Activated T-helper 2 cell treated with anti-CD3 and anti-CD28 coated beads, Interferon-gamma antibody, Interleukin-2, Interleukin-4, amounts not matched to agents 10 μg/mL and 5 μg/mL and 100 μg/mL, durations not matched to agents 14 hours and 24 hours and 36 hours (primary cell): ENCODE data around the gene STYXL1. TPM values are rescaled to one million over a fixed set of nuclear protein-coding genes. Genes with fewer than 3 reads are reported as not detected.

ENCODE experiments used
- DNase-seq: peaks from one replicate; pipeline ENCODE4 v3.0.0; 2021; ENCODE audit warnings: low spot score
- H3K27ac Mint-ChIP-seq: one replicate; pipeline ENCODE4 v1.8.0; 2021; ENCODE audit warnings: mixed read lengths
- H3K27me3 Mint-ChIP-seq: one replicate; pipeline ENCODE4 v1.8.0; 2021; ENCODE audit warnings: low read depth, mixed read lengths
- H3K36me3 Mint-ChIP-seq: one replicate; pipeline ENCODE4 v1.8.0; 2021; ENCODE audit warnings: low read depth, mixed read lengths
- H3K4me1 Mint-ChIP-seq: one replicate; pipeline ENCODE4 v1.8.0; 2021; ENCODE audit warnings: low read depth, mixed read lengths
- H3K4me3 Mint-ChIP-seq: one replicate; pipeline ENCODE4 v1.8.0; 2021; ENCODE audit warnings: low read depth, mild to moderate bottlenecking, moderate library complexity, mixed read lengths
- H3K9me3 Mint-ChIP-seq: one replicate; pipeline ENCODE4 v1.8.0; 2021; ENCODE audit warnings: mixed read lengths
- intact Hi-C: fragments of 100-400 bp; cut with micrococcal nuclease; formaldehyde crosslinking; loops from one replicate; pipeline ENCODE4 v1.15.1; 2023
- total RNA-seq: library from RNA; stranded (reverse); gene quantifications from 2 replicates; pipeline ENCODE4 v1.2.3, GENCODE V29; 2022

The STYXL1 gene
- total RNA-seq, 1 donor from 2014 or later: 36.1 TPM

DNA sequence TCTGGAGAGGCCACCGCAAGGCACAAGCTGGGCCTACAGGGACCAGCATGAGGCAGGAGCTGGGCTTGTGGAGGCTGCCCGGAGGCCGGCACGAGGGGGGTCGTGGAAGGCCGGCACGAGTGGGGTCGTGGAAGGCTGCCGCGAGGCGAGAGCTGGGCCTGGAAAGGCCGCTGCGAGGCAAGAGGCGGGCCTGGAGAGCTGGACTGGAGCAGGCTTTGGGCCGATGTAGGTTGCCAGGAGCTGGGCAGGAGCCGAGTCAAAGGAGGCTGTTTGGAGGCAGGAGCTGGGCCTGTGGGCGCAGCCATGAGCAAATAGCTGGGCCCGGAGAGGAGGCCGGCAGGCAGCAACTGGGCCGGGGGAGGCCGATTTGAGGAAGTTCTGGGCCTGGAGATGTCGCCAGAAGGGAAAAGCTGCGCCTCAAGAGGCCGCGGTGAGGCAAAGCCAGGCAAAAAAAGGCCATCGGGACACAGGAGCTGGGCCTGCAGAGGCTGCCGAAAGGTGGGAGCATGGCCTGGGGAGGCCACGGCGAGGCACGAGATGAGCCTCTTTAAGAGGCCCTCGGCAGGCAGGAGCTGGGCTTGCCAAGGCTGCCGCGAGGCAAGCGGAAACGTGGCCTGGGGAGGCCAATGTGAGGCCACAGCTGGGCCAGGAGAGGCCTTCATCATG is 26.6 kb upstream of the STYXL1 start:
- intact Hi-C loops: no loop called here
- no peak for DNase-seq
- Mint-ChIP-seq H3K27ac (no peak overlapping the region), H3K36me3 (no peaks in the 10 kb centered on the region), H3K9me3 (no peaks in the 10 kb centered on the region), H3K4me3 (no peak overlapping the region), H3K4me1 (peaks cover 19% of the 10 kb centered on the region), H3K27me3 (no peaks in the 10 kb centered on the region)

DNA sequence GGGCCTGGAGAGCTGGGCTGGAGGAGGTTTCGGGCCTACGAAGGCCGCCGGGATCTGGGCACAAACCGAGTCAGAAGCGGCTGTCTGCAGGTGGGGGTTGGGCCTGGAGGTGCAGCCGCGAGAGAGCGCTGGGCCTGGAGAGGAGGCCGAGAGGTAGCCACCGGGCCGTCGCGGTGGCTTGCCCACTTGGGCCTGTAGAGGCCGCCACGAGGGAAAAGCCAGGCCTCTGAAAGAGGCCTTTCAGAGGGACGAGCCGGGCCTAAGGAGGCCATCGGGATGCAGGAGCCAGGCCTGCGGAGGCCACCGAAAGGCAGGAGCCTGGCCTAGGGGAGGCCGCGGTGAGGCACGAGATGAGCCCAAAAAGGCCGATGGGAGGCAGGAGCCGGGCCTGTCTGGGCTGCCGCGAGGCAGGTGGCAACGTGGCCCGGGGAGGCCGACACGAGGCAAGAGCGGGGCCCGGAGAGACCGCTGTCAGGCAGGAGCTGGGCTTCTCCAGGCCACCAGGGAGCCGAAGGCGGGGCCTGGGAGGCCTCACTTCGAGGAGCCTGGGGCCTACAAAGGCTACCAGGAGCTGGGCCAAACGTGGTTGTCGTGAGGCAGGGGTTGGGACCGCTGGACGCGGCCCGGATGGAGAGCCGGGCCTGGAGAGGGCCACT is 25.7 kb upstream of the STYXL1 start:
- Mint-ChIP-seq H3K27me3 (no peaks in the 10 kb centered on the region), H3K9me3 (no peaks in the 10 kb centered on the region), H3K4me3 (no peak overlapping the region), H3K36me3 (no peaks in the 10 kb centered on the region), H3K4me1 (peaks cover 19% of the 10 kb centered on the region), H3K27ac (no peak overlapping the region)
- no peak for DNase-seq
- intact Hi-C loops: no loop called here

DNA sequence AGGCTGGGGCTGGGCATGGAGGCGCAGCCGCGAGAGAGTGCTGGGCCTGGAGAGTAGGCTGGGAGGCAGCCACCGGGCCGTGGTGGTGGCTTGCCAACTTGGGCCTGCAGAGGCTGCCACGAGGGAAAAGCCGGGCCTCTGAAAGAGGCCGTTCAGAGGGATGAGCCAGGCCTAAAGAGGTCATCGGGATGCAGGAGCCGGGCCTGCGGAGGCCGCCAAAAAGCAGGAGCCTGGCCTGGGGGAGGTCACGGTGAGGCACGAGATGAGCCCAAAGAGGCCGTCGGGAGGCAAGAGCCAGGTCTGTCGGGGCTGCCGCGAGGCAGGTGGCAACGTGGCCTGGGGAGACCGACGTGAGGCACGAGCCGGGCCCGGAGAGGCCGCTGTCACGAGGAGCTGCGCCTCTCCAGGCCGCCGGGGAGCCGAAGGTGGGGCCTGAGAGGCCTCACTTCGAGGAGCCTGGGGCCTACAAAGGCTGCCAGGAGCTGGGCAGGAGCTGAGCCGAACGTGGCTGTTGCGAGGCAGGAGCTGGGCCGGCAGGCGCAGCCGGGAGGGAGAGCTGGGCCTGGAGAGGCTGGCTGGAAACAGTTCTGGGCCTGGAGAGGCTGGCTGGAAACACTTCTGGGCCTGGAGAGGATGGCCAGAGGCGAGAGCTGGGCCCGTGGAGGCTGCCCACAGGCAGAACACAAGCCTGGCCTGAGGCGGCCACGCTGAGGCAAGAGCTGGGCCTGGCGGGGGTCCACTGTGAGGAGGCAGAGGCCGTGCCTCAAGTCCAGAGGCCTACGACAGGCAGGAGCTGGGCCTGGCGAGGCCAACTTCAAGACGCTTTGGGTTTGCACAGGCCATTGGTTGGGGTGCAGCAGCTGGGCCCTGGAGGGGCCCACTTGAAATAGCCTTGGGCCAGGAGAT is 24.7 kb upstream of the STYXL1 start:
- no peak overlapping the region for H3K4me3 Mint-ChIP-seq
- DNase-seq: no peak
- no peaks in the 10 kb centered on the region for H3K36me3 Mint-ChIP-seq
- no peak overlapping the region for H3K27ac Mint-ChIP-seq
- no peaks in the 10 kb centered on the region for H3K9me3 Mint-ChIP-seq
- intact Hi-C loops: no loop called here
- H3K27me3 Mint-ChIP-seq: no peaks in the 10 kb centered on the region
- H3K4me1 Mint-ChIP-seq: peaks cover 14% of the 10 kb centered on the region

DNA sequence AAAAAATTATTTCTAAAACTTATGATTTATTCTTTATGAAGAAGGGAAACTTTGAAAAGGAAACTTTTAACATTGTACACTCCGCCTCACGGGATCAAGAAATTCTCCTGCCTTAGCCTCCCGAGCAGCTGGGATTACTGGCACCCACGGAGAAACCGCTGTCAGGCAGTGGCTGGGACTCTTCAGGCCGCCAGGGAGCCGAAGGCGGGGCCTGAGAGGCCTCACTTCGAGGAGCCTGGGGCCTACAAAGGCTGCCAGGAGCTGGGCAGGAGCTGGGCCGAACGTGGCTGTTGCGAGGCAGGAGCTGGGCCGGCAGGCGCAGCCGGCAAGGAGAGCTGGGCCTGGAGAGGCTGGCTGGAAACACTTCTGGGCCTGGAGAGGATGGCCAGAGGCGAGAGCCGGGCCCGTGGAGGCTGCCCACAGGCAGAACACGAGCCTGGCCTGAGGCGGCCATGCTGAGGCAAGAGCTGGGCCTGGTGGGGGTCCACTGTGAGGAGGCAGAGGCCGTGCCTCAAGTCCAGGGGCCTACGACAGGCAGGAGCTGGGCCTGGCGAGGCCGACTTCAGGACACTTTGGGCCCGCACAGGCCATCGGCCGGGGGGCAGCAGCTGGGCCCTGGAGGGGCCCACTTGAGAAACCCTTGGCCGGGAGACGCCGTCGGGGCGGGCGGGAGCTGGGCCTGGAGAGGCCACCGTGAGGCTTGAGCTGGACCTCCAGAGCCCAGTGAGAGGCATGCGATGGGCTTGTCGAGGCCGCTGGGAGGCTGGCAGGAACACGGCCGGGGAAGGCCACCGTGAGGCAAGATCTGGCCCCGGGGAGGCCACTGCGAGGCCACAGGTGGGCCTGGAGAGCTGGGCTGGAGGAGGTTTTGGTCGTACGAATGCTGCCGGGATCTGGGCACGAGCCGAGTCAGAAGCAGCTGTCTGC is 23.8 kb upstream of the STYXL1 start:
- Mint-ChIP-seq H3K9me3 (no peaks in the 10 kb centered on the region), H3K27me3 (no peaks in the 10 kb centered on the region), H3K27ac (no peak overlapping the region), H3K36me3 (peaks cover 5% of the 10 kb centered on the region), H3K4me1 (peaks cover 7% of the 10 kb centered on the region), H3K4me3 (no peak overlapping the region)
- intact Hi-C loops: no loop called here
- DNase-seq: no peak

DNA sequence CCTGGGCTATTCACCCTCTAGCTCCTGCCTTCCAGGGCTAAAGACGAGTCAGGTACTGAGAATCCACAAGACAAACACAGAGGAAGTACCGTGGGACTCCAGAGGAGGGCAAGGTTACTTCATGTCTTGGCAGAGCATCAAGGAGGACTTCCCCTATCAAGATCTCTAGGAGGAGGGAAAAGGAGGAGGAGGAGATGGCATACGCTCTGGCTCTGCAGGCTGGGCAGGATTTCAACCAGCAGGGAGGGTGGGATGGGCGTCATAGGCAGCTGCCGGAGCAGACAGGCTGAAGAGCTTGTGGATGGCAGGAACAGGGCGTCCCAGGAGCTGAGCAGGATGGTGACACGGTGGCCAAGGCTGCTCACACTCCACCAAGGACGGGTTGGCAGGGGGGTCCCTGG is 21.4 kb upstream of the STYXL1 start:
- Mint-ChIP-seq H3K4me3 (no peak overlapping the region), H3K36me3 (peaks cover 27% of the 10 kb centered on the region), H3K4me1 (peaks cover 4% of the 10 kb centered on the region), H3K27ac (no peak overlapping the region), H3K9me3 (no peaks in the 10 kb centered on the region), H3K27me3 (no peaks in the 10 kb centered on the region)
- intact Hi-C loops: no loop called here
- DNase-seq: no peak

DNA sequence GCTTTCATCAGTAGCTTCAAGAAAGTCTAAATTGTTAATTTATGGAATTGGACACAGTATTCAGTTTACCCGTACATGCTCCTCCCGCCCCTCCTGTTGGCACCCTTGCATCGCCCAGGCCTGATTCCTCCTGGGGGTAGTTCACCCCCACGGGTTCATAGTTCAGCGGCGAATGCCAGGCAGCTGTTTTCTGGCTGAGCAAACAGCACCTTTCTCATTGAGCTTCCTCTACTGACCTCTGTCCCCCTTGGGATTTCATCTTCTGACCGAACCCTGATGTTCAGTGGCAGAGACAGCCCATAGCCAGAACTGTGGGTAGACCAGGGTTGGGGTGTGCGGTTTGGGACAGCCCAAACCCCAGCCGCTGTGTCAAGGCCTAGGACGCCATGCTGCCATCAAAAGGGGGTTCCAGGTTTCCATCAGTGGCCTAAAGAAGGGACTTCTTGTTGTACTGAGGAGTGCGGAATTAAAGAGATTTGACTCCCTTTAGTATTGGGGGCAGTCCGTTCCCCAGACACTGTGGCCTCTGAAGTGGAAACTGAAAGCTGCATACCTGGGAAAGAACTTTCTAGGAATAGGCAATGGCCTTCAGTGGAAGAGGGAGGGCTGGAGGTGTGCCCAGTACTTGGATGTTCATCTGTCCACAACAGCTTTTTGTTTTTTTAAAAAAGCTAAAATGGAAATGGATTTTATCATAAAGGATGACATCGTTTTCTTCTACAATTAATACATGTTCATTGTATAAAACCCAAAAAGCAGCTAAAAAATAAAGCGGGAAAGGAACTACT is 19.1 kb upstream of the STYXL1 start:
- no peaks in the 10 kb centered on the region for H3K9me3 Mint-ChIP-seq
- H3K27ac Mint-ChIP-seq: peak overlapping the region; percentile 40
- peaks cover 4% of the 10 kb centered on the region for H3K4me1 Mint-ChIP-seq
- DNase-seq: no peak
- intact Hi-C loops: no loop called here
- no peaks in the 10 kb centered on the region for H3K27me3 Mint-ChIP-seq
- H3K4me3 Mint-ChIP-seq: no peak overlapping the region
- peaks cover 49% of the 10 kb centered on the region for H3K36me3 Mint-ChIP-seq

DNA sequence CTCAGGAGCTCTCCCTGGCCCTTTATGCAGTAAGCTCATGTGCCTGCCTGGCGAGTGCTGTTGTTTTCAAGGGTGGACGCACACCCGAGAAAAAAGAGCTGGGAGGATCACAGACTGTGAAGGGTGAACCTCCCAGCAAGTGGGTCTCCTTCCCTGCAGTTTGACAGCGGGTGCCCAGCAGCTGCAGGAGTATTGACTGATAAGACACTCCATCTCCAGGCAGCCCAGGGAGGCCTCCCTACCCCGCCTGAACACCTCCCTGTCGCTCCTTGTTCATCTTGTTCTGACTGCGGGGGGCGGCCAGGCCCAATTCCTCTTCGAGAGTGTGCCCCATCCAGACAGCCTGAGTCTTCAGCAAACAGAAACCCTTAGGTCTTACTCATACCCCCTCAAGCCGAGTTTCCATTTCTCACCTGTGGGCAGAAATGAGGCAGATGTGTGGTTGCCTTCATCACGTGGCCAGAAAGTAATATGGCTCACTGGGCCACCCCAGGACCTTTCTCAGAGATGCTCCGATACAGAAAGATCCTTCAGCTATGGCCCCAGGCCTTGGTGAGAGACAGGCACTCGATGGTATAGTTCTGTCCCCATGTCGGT is 17.3 kb upstream of the STYXL1 start:
- H3K27ac Mint-ChIP-seq: no peak overlapping the region
- peaks cover 62% of the 10 kb centered on the region for H3K36me3 Mint-ChIP-seq
- no peaks in the 10 kb centered on the region for H3K9me3 Mint-ChIP-seq
- no peaks in the 10 kb centered on the region for H3K27me3 Mint-ChIP-seq
- intact Hi-C loops: no loop called here
- no peak for DNase-seq
- no peak overlapping the region for H3K4me3 Mint-ChIP-seq
- H3K4me1 Mint-ChIP-seq: peaks cover 4% of the 10 kb centered on the region

DNA sequence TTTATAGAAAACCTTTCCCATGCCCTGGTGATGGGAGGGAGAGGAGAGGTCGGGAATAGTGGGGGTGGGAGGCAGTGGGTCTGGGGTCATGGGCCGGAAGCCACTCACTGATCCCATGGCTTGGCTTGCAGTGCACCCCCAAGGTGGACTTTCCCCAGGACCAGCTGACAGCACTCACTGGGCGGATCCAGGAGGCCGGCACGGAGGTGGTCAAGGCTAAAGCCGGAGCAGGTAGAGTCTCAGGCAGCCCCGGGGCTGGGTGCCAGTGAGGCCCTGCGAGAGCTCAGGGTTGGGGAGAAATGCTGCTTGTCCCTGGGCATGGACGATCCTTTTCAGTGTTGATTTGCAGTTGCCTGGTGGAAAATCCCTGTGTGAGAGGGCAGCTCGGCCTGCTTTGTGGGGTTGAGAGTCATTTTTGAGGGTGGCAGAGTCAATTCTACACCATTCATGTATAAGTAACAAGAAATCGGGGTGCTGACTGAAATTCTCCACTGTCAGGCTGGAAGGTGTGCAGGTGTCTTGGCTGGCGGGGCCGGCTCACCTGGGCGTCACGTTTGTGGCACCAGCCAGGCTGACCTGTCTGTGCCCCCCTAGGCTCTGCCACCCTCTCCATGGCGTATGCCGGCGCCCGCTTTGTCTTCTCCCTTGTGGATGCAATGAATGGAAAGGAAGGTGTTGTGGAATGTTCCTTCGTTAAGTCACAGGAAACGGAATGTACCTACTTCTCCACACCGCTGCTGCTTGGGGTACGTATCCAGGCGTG is 16.6 kb upstream of the STYXL1 start:
- Mint-ChIP-seq H3K36me3 (peaks cover 69% of the 10 kb centered on the region), H3K4me1 (peaks cover 4% of the 10 kb centered on the region), H3K27ac (no peak overlapping the region), H3K27me3 (no peaks in the 10 kb centered on the region), H3K4me3 (no peak overlapping the region), H3K9me3 (no peaks in the 10 kb centered on the region)
- no peak for DNase-seq
- intact Hi-C loops: no loop called here

DNA sequence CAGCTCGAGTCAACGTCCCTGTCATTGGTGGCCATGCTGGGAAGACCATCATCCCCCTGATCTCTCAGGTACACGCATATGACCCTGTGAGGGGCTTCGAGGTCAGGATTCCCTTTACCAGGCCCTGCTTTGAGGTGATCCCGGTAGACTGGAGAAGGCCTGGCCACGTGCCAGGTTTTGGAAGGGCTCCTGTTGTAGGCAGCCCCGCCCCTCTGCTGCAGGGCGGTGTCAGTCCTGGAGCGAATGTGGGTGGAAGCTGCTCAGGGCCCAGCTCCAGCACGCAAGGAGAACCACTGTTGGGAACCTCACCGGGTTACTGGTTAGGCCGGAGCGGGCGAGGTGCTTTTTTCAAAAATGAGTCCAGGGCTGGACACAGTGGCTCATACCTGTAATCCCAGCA is 15.7 kb upstream of the STYXL1 start:
- intact Hi-C loops: no loop called here
- no peak overlapping the region for H3K27ac Mint-ChIP-seq
- no peak for DNase-seq
- no peaks in the 10 kb centered on the region for H3K27me3 Mint-ChIP-seq
- no peaks in the 10 kb centered on the region for H3K9me3 Mint-ChIP-seq
- peaks cover 77% of the 10 kb centered on the region for H3K36me3 Mint-ChIP-seq
- H3K4me3 Mint-ChIP-seq: no peak overlapping the region
- H3K4me1 Mint-ChIP-seq: peaks cover 4% of the 10 kb centered on the region

DNA sequence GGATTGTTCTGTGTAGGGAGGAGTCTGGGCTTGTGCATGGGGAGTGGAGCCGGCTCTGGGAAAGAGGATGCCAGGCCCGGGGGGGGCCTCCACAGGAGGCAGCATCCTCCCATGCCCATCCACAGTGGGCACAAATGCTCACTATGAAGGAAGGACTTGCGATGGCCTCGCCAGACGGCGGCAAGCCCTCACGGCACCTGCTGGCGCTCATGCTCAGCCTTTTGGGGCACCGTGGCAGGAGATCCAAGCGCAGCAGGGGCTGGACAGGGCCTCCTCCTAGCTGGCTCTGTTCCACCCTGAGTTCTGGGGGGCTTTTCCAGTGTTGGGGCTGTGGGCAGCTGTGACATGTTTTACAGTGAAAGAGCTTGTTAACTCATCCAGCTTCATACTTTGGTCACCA is 15.3 kb upstream of the STYXL1 start:
- intact Hi-C loops: no loop called here
- Mint-ChIP-seq H3K4me3 (no peak overlapping the region), H3K27ac (no peak overlapping the region), H3K9me3 (no peaks in the 10 kb centered on the region), H3K36me3 (peaks cover 82% of the 10 kb centered on the region), H3K4me1 (peaks cover 4% of the 10 kb centered on the region), H3K27me3 (no peaks in the 10 kb centered on the region)
- no peak for DNase-seq

DNA sequence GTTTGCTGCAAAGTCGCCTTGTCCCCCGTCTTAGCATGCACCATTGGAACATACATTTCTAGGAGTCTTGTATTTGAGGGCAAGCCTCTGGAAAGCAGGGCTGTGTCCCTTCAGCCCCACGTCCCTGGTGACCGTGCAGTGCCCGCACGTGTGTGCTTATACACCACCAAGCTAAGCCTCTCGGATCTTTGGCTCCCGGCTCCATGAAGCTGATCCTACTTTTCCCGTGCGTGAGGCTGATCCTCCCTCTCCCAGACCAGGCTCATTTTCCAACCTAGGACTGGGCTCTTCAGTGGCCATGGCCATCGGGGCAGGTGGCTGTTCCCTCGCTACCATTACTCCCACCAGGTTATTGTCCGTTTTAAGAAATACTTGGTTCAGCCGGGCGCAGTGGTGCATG is 14.5 kb upstream of the STYXL1 start:
- intact Hi-C loops: no loop called here
- no peak overlapping the region for H3K27ac Mint-ChIP-seq
- peaks cover 4% of the 10 kb centered on the region for H3K4me1 Mint-ChIP-seq
- no peaks in the 10 kb centered on the region for H3K9me3 Mint-ChIP-seq
- no peak overlapping the region for H3K4me3 Mint-ChIP-seq
- H3K27me3 Mint-ChIP-seq: no peaks in the 10 kb centered on the region
- H3K36me3 Mint-ChIP-seq: peaks cover 90% of the 10 kb centered on the region
- no peak for DNase-seq
